MCF 10A (cell line): ENCODE measurements around the gene TRAPPC2. TPM values are rescaled to one million over a fixed set of nuclear protein-coding genes. Genes with fewer than 3 reads are reported as not detected.

Source experiments
- BruUV-seq: library from RNA; stranded (reverse); fragments of 400-500 nt; replicated peaks from 2 replicates; lab custom pipeline; 2021; lab: Mats Ljungman, UMichigan
- CTCF ChIA-PET: fragments of 300-600 bp; sonication (Branson Sonifier 250); formaldehyde crosslinking; extraction: SDS; loops from one replicate; lab custom pipeline; 2021; ENCODE audit warnings: antibody characterized with exemption, inconsistent platforms; lab: Yijun Ruan, JAX
- POLR2A ChIA-PET: fragments of 300-600, 350-650 bp; sonication (Branson Sonifier 250); formaldehyde crosslinking; extraction: SDS; loops from one replicate; lab custom pipeline; 2020; ENCODE audit warnings: antibody characterized with exemption, inconsistent platforms; lab: Yijun Ruan, JAX
- DNase-seq: peaks from one replicate; pipeline ENCODE4 v3.0.0-alpha.2; 2018; ENCODE audit not compliant: unreplicated experiment
- H3K27ac Mint-ChIP-seq: one replicate; pipeline ENCODE4 v1.8.0; 2022; ENCODE audit warnings: mild to moderate bottlenecking, low read depth, mixed read lengths; ENCODE audit not compliant: unreplicated experiment
- H3K27me3 Mint-ChIP-seq: one replicate; pipeline ENCODE4 v1.8.0; 2022; ENCODE audit warnings: mixed read lengths; ENCODE audit not compliant: insufficient read depth, unreplicated experiment
- H3K36me3 Mint-ChIP-seq: one replicate; pipeline ENCODE4 v1.8.0; 2022; ENCODE audit warnings: mild to moderate bottlenecking, moderate library complexity, mixed read lengths; ENCODE audit not compliant: insufficient read depth, unreplicated experiment
- H3K4me1 Mint-ChIP-seq: one replicate; pipeline ENCODE4 v1.8.0; 2022; ENCODE audit warnings: mixed read lengths; ENCODE audit not compliant: insufficient read depth, unreplicated experiment
- H3K4me3 Mint-ChIP-seq: one replicate; pipeline ENCODE4 v1.8.0; 2022; ENCODE audit warnings: mild to moderate bottlenecking, moderate library complexity, mixed read lengths; ENCODE audit not compliant: unreplicated experiment
- H3K9me3 Mint-ChIP-seq: one replicate; pipeline ENCODE4 v1.8.0; 2022; ENCODE audit warnings: mixed read lengths; ENCODE audit not compliant: unreplicated experiment
- intact Hi-C: fragments of 100-400 bp; cut with micrococcal nuclease; formaldehyde crosslinking; loops from 2 replicates; pipeline ENCODE4 v1.14.1; 2022
- total RNA-seq: library from RNA; stranded (reverse); gene quantifications from 2 replicates; pipeline ENCODE4 v1.2.3, GENCODE V29; 2022
- TF ChIP-seq, protein P1 (sequence below): fragments of 200-600 bp; IDR thresholded peaks from one replicate; pipeline ENCODE4 v1.8.0; 2022; ENCODE audit warnings: antibody characterized with exemption, mild to moderate bottlenecking; ENCODE audit not compliant: unreplicated experiment

The TRAPPC2 gene
- total RNA-seq, 1 experiment from 2014 or later: 21.7 TPM

DNA sequence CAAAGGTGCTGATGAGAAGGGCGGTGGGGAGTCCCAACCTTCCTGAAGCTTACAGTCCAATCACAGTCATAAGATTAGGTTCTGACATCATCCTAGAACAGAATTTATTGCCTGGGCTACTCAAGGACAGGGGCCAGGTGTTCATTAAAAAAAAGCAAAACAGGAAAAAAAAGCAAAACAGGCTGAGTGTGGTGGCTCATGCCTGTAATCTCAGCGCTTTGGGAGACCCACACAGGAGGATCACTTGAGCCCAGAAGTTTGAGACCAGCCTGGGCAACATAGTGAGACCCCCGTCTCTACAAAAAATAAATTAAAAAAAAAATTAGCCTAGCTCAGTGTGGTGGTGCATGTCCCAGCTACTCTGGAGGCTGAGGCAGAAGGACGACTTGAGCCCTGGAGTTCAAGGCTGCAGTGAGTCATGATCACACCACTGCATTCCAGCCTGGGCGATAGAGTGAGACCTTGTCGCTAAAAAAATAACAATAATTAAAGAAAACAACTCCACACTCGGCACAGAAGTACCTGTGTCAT lies 42.5 kb downstream of the TRAPPC2 start:
- no peak for DNase-seq
- H3K4me3 Mint-ChIP-seq: peak overlapping the region; percentile 15
- intact Hi-C loops: no loop called here
- TF ChIP-seq, protein P1, sequence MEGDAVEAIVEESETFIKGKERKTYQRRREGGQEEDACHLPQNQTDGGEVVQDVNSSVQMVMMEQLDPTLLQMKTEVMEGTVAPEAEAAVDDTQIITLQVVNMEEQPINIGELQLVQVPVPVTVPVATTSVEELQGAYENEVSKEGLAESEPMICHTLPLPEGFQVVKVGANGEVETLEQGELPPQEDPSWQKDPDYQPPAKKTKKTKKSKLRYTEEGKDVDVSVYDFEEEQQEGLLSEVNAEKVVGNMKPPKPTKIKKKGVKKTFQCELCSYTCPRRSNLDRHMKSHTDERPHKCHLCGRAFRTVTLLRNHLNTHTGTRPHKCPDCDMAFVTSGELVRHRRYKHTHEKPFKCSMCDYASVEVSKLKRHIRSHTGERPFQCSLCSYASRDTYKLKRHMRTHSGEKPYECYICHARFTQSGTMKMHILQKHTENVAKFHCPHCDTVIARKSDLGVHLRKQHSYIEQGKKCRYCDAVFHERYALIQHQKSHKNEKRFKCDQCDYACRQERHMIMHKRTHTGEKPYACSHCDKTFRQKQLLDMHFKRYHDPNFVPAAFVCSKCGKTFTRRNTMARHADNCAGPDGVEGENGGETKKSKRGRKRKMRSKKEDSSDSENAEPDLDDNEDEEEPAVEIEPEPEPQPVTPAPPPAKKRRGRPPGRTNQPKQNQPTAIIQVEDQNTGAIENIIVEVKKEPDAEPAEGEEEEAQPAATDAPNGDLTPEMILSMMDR: no peak
- H3K27ac Mint-ChIP-seq: peak overlapping the region; percentile 35
- no peaks in the 10 kb centered on the region for H3K27me3 Mint-ChIP-seq
- H3K4me1 Mint-ChIP-seq: peaks cover 32% of the 10 kb centered on the region
- ChIA-PET CTCF (interaction anchor here (0.7 to 1.1 kb wide), 4 partner anchors 30 to 246 kb away, joined by 3 to 6 read pairs (median 5); no protein-coding TSS in a partner anchor), POLR2A (interaction anchor here (1.4 to 15.4 kb wide), 8 partner anchors 12 to 153 kb away, joined by 3 to 213 read pairs (median 6); partner anchors contain the start of genes OFD1, TCEANC and TRAPPC2)
- no peaks in the 10 kb centered on the region for H3K9me3 Mint-ChIP-seq
- H3K36me3 Mint-ChIP-seq: no peaks in the 10 kb centered on the region
- BruUV-seq: no TSS peak

GRCh38 chrX:13690836-13691235 lies 43.6 kb downstream of the TRAPPC2 start:
- H3K9me3 Mint-ChIP-seq: no peaks in the 10 kb centered on the region
- intact Hi-C loops: no loop called here
- TF ChIP-seq, protein P1: peak; percentile 15
- peak overlapping the region; percentile 77 for H3K27ac Mint-ChIP-seq
- H3K36me3 Mint-ChIP-seq: no peaks in the 10 kb centered on the region
- peak overlapping the region; percentile 84 for H3K4me3 Mint-ChIP-seq
- BruUV-seq: no TSS peak
- H3K4me1 Mint-ChIP-seq: peaks cover 27% of the 10 kb centered on the region
- ChIA-PET CTCF (interaction anchor here (0.7 to 1.1 kb wide), 5 partner anchors 29 to 259 kb away, joined by 3 to 6 read pairs (median 5); no protein-coding TSS in a partner anchor), POLR2A (interaction anchor here (1.6 to 15.4 kb wide), 8 partner anchors 9 to 154 kb away, joined by 3 to 213 read pairs (median 12); partner anchors contain the start of genes OFD1, TCEANC and TRAPPC2)
- no peak for DNase-seq
- no peaks in the 10 kb centered on the region for H3K27me3 Mint-ChIP-seq

DNA sequence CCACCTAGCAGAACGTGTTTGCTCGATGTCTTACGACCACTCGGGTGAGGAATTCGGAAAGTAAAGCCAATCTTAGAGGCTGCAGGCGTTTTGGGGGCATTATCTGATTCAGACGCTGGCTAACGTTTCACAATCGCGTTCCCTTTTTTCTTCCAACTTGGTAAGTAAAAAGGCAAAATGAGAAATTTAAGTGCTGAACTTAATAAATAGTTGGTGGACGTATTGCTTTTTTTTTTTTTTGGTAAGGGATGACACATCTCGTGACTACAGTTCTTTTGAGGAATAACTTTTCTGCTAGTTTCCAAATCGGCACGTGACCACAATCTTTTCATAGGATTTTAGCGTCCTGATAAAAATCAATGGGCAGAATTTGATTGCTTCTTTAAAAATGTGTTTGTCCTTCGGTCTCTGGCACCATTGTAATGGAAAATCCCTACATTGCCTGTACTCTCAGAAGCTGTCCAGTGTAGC lies 44.6 kb downstream of the TRAPPC2 start:
- peak; percentile 44 for DNase-seq
- CTCF ChIA-PET: interaction anchor here (0.7 kb wide), 2 partner anchors 147 to 744 kb away, joined by 3 read pairs; no protein-coding TSS in a partner anchor
- Mint-ChIP-seq H3K4me3 (peak overlapping the region; percentile 84), H3K4me1 (peaks cover 34% of the 10 kb centered on the region), H3K36me3 (no peaks in the 10 kb centered on the region), H3K27ac (peak overlapping the region; percentile 77), H3K27me3 (peaks cover 2% of the 10 kb centered on the region), H3K9me3 (no peaks in the 10 kb centered on the region)
- TSS peak; percentile 61 for BruUV-seq
- TF ChIP-seq, protein P1: no peak
- POLR2A ChIA-PET: interaction anchor here (0.6 to 15.4 kb wide), 12 partner anchors 8 to 340 kb away, joined by 3 to 213 read pairs (median 10); partner anchors contain the start of genes GEMIN8, OFD1, TCEANC and TRAPPC2
- intact Hi-C loops: loop anchor here (1.0 kb wide), 1 partner anchor 30 kb away; no protein-coding TSS in a partner anchor
